NCI-H128 (cell line): Measurements from ENCODE around the gene EPB41L4B.

Experiments
- DNase-seq: peaks from one replicate; lab custom pipeline; 2025; ENCODE audit not compliant: unreplicated experiment; lab: John Stamatoyannopoulos, UW

Gene EPB41L4B

DNA sequence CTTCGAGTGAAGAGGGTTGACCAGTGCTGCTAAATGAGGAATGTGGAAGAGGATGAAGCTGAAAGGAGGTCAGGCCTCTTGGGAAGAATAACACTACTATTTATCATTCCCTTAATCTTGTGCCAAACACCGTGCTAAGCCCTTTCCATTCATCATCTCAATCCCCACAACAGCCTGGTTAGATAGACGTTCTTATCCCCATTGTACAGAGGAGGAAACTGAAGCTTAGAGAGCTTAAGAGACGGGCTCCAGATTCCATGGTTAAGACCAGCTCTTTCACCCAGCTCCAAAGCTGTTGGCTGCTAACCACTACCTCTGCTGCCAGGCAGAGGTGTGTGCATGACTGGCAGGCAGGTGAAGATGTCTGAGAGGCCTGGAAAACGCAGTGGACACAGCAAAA lies 868 bp upstream of the EPB41L4B start:
- DNase-seq, result no peak

DNA sequence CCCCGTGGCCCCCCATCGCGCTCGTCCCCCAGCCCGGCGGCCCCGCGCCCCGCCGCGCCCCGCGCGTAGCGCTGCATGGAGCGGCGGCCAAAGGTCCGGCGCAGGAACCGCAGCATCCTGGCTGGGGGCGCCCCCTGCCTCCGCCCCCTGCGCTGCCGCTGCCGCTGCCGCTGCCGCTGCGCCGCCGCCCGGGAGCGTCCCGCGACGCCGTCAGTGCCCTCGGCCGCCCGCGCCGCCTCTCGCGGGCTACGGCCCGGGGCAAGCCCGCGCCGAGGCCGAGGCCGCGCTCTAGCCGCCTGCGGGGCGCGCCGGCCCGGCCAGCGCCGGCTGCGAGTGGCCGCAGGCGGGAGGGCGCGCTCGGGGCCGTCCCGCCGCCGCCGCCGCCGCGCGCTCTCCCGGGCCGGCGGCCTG lies 523 bp downstream of the EPB41L4B start:
- DNase-seq, result no peak

- no peak for DNase-seq
Observed at GRCh38 chr9:109319626-109320241, 1.1 kb downstream of the EPB41L4B start.

- DNase-seq, result no peak
Observed at GRCh38 chr9:109319017-109319625, 1.7 kb downstream of the EPB41L4B start.

GRCh38 chr9:109317979-109318741 lies 2.7 kb downstream of the EPB41L4B start:
- no peak for DNase-seq

- peak; percentile 36 for DNase-seq
Observed at GRCh38 chr9:109317311-109317978, 3.4 kb downstream of the EPB41L4B start.

GRCh38 chr9:109316207-109316640 lies 4.6 kb downstream of the EPB41L4B start:
- no peak for DNase-seq

DNA sequence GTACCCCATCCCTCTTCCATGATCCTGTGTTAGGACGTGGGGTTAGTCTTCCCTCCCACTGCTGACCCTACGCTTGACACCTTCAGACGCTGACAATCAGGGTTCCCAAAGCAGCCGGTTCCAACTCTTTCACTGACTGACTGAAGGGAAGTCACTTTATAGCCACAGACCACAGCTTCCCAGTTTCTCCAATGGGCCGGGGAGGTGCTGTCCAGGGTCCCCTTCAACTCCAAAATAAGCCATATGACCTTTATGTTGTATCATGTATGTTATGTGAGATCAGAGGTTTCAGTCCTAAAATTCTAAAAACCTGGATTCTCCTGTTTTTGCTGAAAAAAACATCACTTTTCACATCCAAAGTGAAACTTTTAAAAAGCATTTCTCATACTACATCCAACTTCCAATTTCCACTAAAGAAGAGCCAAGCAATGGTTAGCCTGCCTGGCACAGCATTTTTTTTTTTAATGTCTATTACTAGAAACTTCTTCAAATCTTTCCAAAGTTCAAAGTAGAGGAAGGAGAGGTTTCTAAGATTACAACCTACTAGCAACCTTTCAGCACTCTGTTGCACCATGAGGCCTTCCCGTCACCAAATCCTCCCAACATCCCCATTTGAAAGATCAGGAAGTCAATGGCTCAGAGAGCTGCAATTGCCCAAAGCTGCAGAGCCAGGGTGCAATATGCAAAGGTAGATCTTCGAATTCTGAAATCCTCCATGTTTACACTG lies 5.2 kb downstream of the EPB41L4B start:
- DNase-seq, result no peak

- DNase-seq, result no peak
Observed at GRCh38 chr9:109314011-109314531, 6.8 kb downstream of the EPB41L4B start.

GRCh38 chr9:109313351-109313750 lies 7.5 kb downstream of the EPB41L4B start:
- DNase-seq, result no peak

GRCh38 chr9:109312783-109313182 lies 8.1 kb downstream of the EPB41L4B start:
- DNase-seq, result no peak

- no peak for DNase-seq
Observed at GRCh38 chr9:109311731-109312130, 9.1 kb downstream of the EPB41L4B start.

DNA sequence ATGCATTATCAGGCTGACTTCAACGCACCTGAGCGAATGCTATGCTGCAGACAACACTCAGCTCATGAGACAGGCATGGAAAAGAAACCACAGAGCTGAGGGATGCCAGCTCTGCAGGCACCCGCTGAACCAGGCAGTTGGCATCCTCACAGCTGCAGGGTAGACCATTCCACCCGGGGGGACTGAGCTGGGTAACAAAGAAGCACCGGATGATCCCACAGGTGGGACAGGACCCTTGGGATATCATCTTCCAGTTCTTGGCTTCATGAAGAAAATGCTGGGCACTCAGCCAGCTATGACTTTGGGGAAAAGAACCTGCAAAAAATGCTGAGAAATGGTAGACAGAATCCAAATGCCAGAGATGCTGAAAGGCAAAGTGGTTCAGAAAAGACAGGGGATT lies 9.6 kb downstream of the EPB41L4B start:
- no peak for DNase-seq

GRCh38 chr9:109310486-109310901 lies 10.4 kb downstream of the EPB41L4B start:
- DNase-seq, result no peak

DNA sequence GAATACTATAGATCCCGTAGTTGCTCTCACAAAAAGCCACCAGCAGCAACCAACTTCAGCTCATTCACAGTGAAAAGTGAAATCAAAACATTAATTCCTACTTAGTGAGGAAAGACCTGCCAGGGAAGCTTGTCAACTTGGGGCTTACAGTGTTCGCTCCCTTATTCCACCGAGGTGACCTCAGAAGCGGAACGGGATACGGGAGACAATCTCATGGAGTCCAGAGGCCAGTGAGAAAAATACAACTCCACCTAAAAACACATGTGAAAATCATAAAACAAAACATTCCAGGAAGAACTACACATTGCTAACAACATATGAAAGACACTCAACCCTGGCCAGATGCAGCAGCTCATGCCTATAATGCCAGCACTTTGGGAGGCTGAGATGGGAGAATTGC lies 11.6 kb downstream of the EPB41L4B start:
- no peak for DNase-seq

DNA sequence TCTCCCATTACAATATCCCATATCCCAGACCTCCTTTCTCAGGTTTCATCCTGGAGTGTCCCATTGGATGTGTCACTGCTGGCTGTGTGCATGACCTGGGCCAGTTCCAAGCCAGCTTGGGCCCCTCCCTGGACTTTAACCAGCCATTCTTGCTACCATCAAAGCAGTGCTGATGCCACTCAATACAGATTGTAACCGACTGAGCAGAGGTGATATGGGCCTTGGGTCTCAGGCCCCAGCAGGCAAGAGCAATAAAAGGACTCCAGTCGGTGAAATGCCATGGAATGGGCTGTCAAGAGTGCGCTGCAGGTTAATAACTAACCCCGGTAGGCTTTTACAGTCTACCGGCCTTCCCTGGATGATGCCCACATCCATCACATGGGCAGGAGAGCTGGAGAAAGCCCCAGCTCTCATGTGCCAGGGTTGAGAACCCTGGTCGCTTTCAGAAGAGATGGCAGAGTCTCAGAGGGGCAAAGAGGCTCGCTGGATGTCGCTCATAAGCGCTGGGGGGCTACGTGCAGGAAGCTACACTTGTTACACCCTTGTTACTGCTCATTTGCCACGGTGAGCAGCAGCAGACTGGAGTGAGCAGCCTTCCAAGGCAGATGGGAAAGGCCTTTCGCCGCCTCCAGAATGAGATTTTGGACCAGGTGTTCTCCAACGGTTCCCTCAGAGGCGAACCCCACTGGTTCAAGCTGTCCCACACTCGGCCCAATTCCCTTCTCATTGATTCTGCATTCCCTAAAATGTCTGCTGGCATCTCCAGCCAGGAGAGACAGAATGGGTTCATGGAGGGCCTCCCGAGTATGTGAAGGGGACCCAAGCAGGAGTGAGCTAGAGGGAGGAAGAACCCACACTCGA lies 13.2 kb downstream of the EPB41L4B start:
- no peak for DNase-seq

- DNase-seq, result no peak
Observed at GRCh38 chr9:109305801-109306200, 15.1 kb downstream of the EPB41L4B start.

- no peak for DNase-seq
Observed at GRCh38 chr9:109304347-109304746, 16.5 kb downstream of the EPB41L4B start.

- DNase-seq, result no peak
Observed at GRCh38 chr9:109303900-109304299, 17.0 kb downstream of the EPB41L4B start.

- DNase-seq, result no peak
Observed at GRCh38 chr9:109302606-109303005, 18.3 kb downstream of the EPB41L4B start.
